Left cardiac atrium (tissue), 4 donors: ENCODE results near the gene ATG4C. TPM values are rescaled to one million over a fixed set of nuclear protein-coding genes. Genes with fewer than 3 reads are reported as not detected.
"Not testable (repeated sequence)": the region's sequence is repeated elsewhere in the genome, so short reads cannot be mapped to it uniquely, and the experiment has no call there.

ENCODE experiments used
- ATAC-seq, 2 donors: fragments of 200-7000 bp; cut with Tn5 transposase; one replicate each; pipeline ENCODE4 v1.9.1; 2020; ENCODE audit warnings: mild to moderate bottlenecking in 2 of 2, moderate library complexity in 2 of 2
- DNase-seq: peaks from one replicate; pipeline ENCODE4 v3.0.0-alpha.2; 2020
- intact Hi-C, 2 donors: fragments of 100-400 bp; cut with DNase I; formaldehyde crosslinking; loops; one replicate each; pipeline versions ENCODE4 v1.14.1 to v1.15.1; 2022 to 2023
- long read RNA-seq: library from polyadenylated mRNA; unstranded; transcript quantifications from one replicate; pipeline ENCODE4 v2.0.0, GENCODE V29; 2021
- total RNA-seq, 2 donors: library from RNA; stranded (reverse); fragmentation: NEBNext Ultra II Directional; extraction: Animal tissue kit (Norgen Biotek cat#: 25700); gene quantifications; one replicate each; pipeline ENCODE4 v1.2.1, GENCODE V29; 2021
- donor health status: DM: no; HTN: yes; CAD: no.
- donor health status: DM: no; HTN: yes; CAD: no; lungs with severe emphysema.
- donor health status: DM: yes; HTN: yes; CAD: no.
- donor health status: Dilated cardiomyopathy.

ATG4C gene
- 10 to 100 TPM in 1 of 2 donors, 1 to 10 TPM in 1; 9.9 to 11.3 TPM for total RNA-seq
- long read RNA-seq, transcript ATG4C-201 (11 exons, 2,938 nt), result major isoform, 7 of 16 reads
- long read RNA-seq, partial matches to known transcripts, result 0 of 16 reads
- long read RNA-seq, other reads (novel, unspliced or antisense), result 6 of 16 reads

- intact Hi-C loops, result no loop called here
- DNase-seq (peak; percentile 96), ATAC-seq (peak; percentile 99 to 100)
Observed at GRCh38 chr1:62783736-62784508, at the start of gene ATG4C. Gene ATG4C (plus strand): TSS chr1:62784132. CDS start chr1:62803787, 19,655 bp downstream.

GRCh38 chr1:62735491-62736171 is 48.3 kb upstream of the ATG4C start:
- peak; percentile 35 to 47 for ATAC-seq
- intact Hi-C loops, result loop anchor here in 1 of 2 donors (5.0 kb wide), 1 partner anchor 203 kb away; no protein-coding TSS in a partner anchor
- DNase-seq, result no peak

- ATAC-seq, intact Hi-C loops, DNase-seq: not testable (repeated sequence)
Observed at GRCh38 chr1:62740701-62741100, 43.2 kb upstream of the ATG4C start.

- DNase-seq (no peak), ATAC-seq (peak in 1 of 2 donors; percentile 27)
- intact Hi-C loops, result loop anchor here (5.0 kb wide), 3 partner anchors 213 to 238 kb away; no protein-coding TSS in a partner anchor
Observed at GRCh38 chr1:62744611-62745577, 39.0 kb upstream of the ATG4C start.

GRCh38 chr1:62746086-62746808 is 37.7 kb upstream of the ATG4C start:
- DNase-seq, result no peak
- peak in 1 of 2 donors; percentile 38 for ATAC-seq
- intact Hi-C loops, result loop anchor here (5.0 kb wide), 3 partner anchors 214 to 239 kb away; no protein-coding TSS in a partner anchor

- ATAC-seq, result no peak
- no peak for DNase-seq
- intact Hi-C loops, result loop anchor here (5.0 kb wide), 3 partner anchors 214 to 239 kb away; no protein-coding TSS in a partner anchor
Observed at GRCh38 chr1:62746809-62747138, 37.2 kb upstream of the ATG4C start.

- DNase-seq (no peak), ATAC-seq (no peak)
Observed at GRCh38 chr1:62753031-62753965, 30.6 kb upstream of the ATG4C start.

GRCh38 chr1:62754938-62755337 is 29.0 kb upstream of the ATG4C start:
- DNase-seq, intact Hi-C loops, ATAC-seq: not testable (repeated sequence)

More at GRCh38 chr1:62753031-62753965, 30.6 kb upstream of the ATG4C start:
- intact Hi-C loops, result no loop called here

- DNase-seq, ATAC-seq, intact Hi-C loops: not testable (repeated sequence)
Observed at GRCh38 chr1:62756255-62756884, 27.6 kb upstream of the ATG4C start.

GRCh38 chr1:62759232-62759875 is 24.6 kb upstream of the ATG4C start:
- DNase-seq, intact Hi-C loops, ATAC-seq: not testable (repeated sequence)

- ATAC-seq, intact Hi-C loops, DNase-seq: not testable (repeated sequence)
Observed at GRCh38 chr1:62760021-62760782, 23.7 kb upstream of the ATG4C start.

GRCh38 chr1:62761223-62761870 is 22.6 kb upstream of the ATG4C start:
- intact Hi-C loops, DNase-seq, ATAC-seq: not testable (repeated sequence)

GRCh38 chr1:62762027-62762426 is 21.9 kb upstream of the ATG4C start:
- intact Hi-C loops, DNase-seq, ATAC-seq: not testable (repeated sequence)

- ATAC-seq, result no peak
- no peak for DNase-seq
- intact Hi-C loops, result no loop called here
Observed at GRCh38 chr1:62765981-62766380, 18.0 kb upstream of the ATG4C start.

- ATAC-seq, intact Hi-C loops, DNase-seq: not testable (repeated sequence)
Observed at GRCh38 chr1:62768551-62768950, 15.4 kb upstream of the ATG4C start.
